Activated CD4-positive, alpha-beta T cell treated with anti-CD3 and anti-CD28 coated beads for 48 hours (primary cell): ENCODE measurements around the gene UMAD1.
A peak's percentile ranks its signal among the peaks of the same experiment; 100 is the strongest.
"Not testable (repeated sequence)": the region's sequence is repeated elsewhere in the genome, so short reads cannot be mapped to it uniquely, and the experiment has no call there.

Experiments
- DNase-seq: peaks from one replicate; pipeline ENCODE4 v3.0.0-alpha.2; 2020

The UMAD1 gene

GRCh38 chr7:7653593-7654187 lies 13.1 kb downstream of the UMAD1 start:
- peak; percentile 52 for DNase-seq

- DNase-seq = no peak
These were observed 14.6 kb downstream of the UMAD1 start for GRCh38 chr7:7654964-7655715.

GRCh38 chr7:7656459-7656858 lies 15.9 kb downstream of the UMAD1 start:
- not testable (repeated sequence) for DNase-seq

GRCh38 chr7:7662527-7662926 lies 22.0 kb downstream of the UMAD1 start:
- DNase-seq = no peak

- no peak for DNase-seq
These were observed 23.7 kb downstream of the UMAD1 start for GRCh38 chr7:7664291-7664690.

GRCh38 chr7:7665031-7665430 lies 24.5 kb downstream of the UMAD1 start:
- DNase-seq = no peak

- DNase-seq = no peak
These were observed 26.6 kb downstream of the UMAD1 start for GRCh38 chr7:7667187-7667586.

- no peak for DNase-seq
These were observed 28.2 kb downstream of the UMAD1 start for GRCh38 chr7:7668706-7669105.

GRCh38 chr7:7670490-7670889 lies 29.9 kb downstream of the UMAD1 start:
- DNase-seq = no peak

GRCh38 chr7:7671361-7671760 lies 30.8 kb downstream of the UMAD1 start:
- DNase-seq = no peak

- peak; percentile 44 for DNase-seq
These were observed 32.1 kb downstream of the UMAD1 start for GRCh38 chr7:7672545-7673239.

GRCh38 chr7:7673240-7673550 lies 32.6 kb downstream of the UMAD1 start:
- DNase-seq = no peak

- no peak for DNase-seq
These were observed 35.1 kb downstream of the UMAD1 start for GRCh38 chr7:7675686-7676085.

- DNase-seq = not testable (repeated sequence)
These were observed 39.1 kb downstream of the UMAD1 start for GRCh38 chr7:7679640-7680039.

GRCh38 chr7:7681191-7681935 lies 40.8 kb downstream of the UMAD1 start:
- peak; percentile 36 for DNase-seq

- no peak for DNase-seq
These were observed 41.4 kb downstream of the UMAD1 start for GRCh38 chr7:7681936-7682329.

- DNase-seq = no peak
These were observed 42.3 kb downstream of the UMAD1 start for GRCh38 chr7:7682861-7683260.

GRCh38 chr7:7686811-7687508 lies 46.4 kb downstream of the UMAD1 start:
- DNase-seq = no peak

GRCh38 chr7:7687800-7688199 lies 47.2 kb downstream of the UMAD1 start:
- no peak for DNase-seq

GRCh38 chr7:7688310-7688709 lies 47.8 kb downstream of the UMAD1 start:
- no peak for DNase-seq

- no peak for DNase-seq
These were observed 48.4 kb downstream of the UMAD1 start for GRCh38 chr7:7688956-7689355.

- DNase-seq = no peak
These were observed 53.3 kb downstream of the UMAD1 start for GRCh38 chr7:7693881-7694280.

GRCh38 chr7:7694542-7694941 lies 54.0 kb downstream of the UMAD1 start:
- no peak for DNase-seq
